Astrocyte of the spinal cord (primary cell): ENCODE results near the gene RNLS.
A peak's percentile ranks its signal among the peaks of the same experiment; 100 is the strongest.

Source experiments
- DNase-seq: peaks from one replicate; pipeline ENCODE4 v3.0.0; 2011; ENCODE audit warnings: low read depth, low spot score
- H3K4me3 ChIP-seq: 2 replicates; pipeline ENCODE4 v1.5.1; 2011; ENCODE audit warnings: low read depth, mild to moderate bottlenecking, low read length, moderate library complexity
- in situ Hi-C: cut with HindIII; loops from 2 replicates; pipeline ENCODE4 v1.10.0; 2017; ENCODE audit warnings: low sequenced_read_pairs
- TF ChIP-seq, protein P1 (sequence below): IDR thresholded peaks from 2 replicates; pipeline ENCODE4 v1.5.1; 2012; ENCODE audit warnings: low read depth, mild to moderate bottlenecking, low read length, inconsistent platforms

Gene RNLS

DNA sequence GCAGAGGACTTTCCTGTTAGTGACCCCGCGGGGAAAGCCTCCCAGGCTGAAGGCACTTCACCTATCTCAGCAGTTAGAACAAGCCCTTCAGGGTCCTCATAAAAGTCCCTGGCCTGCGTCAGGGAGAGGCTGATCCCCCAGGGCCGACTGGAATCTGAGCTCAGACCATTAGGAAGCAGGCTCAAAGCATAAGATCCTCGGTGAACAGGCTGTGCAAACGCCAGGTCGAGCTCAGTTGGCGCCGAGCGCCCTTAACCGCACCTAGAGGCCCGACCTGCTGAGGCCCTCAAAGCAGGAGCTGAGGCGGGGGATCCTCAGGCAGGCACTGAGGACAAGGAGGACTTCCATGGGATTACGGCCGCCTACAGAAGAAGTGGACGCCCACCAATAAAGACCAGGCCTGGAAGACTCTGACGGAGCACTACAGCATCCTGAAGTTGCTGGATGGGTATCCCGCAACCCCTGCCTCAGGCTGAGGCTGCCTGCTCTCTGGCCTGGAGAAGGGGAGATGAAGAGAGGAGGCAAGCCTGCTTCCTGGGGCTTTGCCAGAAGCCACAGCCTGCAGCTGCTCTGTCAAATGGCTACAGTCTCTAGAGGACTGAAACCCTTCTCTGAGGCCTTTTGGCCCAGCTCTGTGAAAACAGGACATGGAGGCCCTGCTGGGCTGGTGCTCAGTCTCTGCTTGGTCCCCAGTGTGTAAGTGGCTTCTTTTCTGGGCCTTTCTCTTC lies 33.3 kb upstream of the RNLS start:
- TF ChIP-seq, protein P1, sequence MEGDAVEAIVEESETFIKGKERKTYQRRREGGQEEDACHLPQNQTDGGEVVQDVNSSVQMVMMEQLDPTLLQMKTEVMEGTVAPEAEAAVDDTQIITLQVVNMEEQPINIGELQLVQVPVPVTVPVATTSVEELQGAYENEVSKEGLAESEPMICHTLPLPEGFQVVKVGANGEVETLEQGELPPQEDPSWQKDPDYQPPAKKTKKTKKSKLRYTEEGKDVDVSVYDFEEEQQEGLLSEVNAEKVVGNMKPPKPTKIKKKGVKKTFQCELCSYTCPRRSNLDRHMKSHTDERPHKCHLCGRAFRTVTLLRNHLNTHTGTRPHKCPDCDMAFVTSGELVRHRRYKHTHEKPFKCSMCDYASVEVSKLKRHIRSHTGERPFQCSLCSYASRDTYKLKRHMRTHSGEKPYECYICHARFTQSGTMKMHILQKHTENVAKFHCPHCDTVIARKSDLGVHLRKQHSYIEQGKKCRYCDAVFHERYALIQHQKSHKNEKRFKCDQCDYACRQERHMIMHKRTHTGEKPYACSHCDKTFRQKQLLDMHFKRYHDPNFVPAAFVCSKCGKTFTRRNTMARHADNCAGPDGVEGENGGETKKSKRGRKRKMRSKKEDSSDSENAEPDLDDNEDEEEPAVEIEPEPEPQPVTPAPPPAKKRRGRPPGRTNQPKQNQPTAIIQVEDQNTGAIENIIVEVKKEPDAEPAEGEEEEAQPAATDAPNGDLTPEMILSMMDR, result no peak
- no peak overlapping the region for H3K4me3 ChIP-seq
- DNase-seq, result no peak
- in situ Hi-C loops, result no loop called here

DNA sequence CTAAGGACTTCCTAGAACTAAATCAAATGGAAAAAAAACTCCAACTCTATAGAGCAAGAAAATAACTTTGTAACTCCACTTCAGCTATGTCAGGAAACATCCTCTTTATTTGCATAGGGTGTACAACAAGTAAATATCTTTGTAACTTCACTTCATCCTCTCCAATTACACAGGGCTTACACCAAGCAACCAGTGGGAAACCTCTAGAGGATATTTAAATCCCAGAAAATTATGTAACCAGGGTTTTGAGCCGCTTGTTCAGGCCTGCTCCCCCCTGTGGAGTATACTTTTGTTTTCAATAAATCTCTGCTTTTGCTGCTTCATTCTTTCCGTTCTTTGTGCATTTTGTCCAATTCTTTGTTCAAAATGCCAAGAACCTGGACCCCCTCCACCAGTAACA lies 25.7 kb upstream of the RNLS start:
- H3K4me3 ChIP-seq, result no peak overlapping the region
- in situ Hi-C loops, result no loop called here

DNA sequence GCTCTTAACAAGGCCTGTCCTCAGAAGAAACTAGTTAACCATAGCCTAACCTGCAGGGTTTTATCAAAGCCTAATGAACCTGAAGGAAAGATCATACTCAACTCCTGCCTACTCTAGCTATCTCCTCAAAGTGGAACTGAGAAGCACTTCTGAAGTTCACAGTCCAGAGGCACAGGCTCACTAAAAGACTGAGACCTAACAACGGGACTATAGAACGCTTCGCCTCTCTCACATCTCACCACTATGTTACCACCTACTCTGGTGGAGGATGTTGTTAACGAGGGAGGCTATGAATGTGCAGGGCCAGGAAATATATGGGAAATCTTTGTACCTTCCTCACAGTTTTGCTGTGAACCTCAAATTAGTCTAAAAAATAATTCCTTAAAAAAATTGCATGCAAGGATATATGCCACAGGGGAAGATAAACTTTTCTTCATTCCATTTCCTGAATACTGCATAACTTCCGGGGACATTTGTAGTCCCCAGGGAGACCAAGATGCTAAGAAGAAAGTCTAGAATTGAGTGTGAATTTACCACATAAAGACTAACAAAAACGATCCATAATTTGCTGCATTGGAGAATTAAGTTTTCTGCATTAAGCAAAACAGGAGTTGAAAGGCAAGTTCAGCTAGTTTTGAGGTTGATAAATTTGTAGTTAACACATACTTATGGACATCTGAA lies 25.1 kb upstream of the RNLS start:
- DNase-seq, result no peak
- H3K4me3 ChIP-seq, result no peak overlapping the region
- in situ Hi-C loops, result no loop called here
- TF ChIP-seq, protein P1, result no peak

More for the DNA sequence above, 25.7 kb upstream of the RNLS start:
- TF ChIP-seq, protein P1, result no peak
- DNase-seq, result peak; percentile 1

DNA sequence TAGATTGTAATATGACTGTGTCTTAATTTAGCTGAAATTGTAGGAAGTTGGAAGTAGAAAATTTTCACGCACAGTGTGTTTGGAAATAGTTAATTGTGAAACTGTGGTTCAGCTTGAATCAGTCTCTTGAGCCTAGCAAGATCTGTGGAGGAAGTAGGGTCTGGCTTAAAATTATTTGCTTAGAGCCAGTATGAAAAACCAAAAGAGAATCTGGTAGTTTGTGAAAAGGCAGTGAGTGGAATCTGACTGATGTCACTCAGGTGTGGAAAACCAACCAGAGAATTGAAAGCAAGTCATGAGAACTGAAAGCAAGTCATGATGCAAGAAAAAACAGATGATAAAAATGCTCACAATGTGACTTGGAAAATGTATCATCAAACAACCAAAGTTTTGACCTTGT lies 14.9 kb upstream of the RNLS start:
- in situ Hi-C loops, result no loop called here
- no peak overlapping the region for H3K4me3 ChIP-seq
- TF ChIP-seq, protein P1, result no peak
- no peak for DNase-seq

DNA sequence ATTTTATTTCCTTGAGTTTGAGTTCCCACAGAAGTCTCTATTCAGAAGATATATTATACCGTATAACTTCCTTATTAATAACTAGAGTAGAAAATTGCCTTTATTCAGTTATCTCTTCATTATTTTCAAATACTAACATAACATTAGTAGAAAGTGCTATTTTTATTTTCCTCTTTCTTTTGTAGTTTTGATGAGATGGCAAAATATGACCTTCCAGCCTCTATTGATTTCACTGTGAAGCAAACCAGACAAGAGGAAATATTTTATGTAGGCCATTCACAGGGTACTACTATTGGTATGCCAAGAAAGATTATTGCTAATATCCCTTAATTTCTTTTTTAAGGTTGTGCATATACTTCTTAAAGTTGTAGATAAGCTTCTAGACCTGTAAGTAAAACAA lies 11.4 kb upstream of the RNLS start:
- no peak overlapping the region for H3K4me3 ChIP-seq
- no peak for DNase-seq
- in situ Hi-C loops, result no loop called here
- TF ChIP-seq, protein P1, result no peak

DNA sequence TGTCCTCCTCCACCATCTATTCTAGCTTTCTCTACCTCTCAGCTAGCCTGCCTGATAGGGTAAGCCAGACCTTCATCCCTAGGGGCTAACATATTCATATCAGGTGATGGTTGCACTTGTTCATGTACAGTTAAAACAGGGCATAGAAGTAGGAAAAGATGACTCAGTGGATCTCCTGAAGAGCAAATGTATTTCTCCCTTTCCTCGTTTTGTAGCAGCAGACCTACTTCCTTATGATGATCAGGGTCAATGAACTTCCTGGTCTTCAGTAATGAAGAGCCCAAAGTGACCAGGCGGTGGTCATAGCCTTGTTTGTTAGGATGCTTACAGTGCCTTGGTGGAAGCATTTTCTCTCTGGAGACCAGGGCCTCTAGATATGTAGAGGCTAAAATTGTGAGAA lies 9.8 kb upstream of the RNLS start:
- no peak for DNase-seq
- TF ChIP-seq, protein P1, result no peak
- in situ Hi-C loops, result no loop called here
- H3K4me3 ChIP-seq, result no peak overlapping the region
